Aorta (tissue), 5 donors: Measurements from ENCODE around the gene CDK5RAP2. TPM values are rescaled to one million over a fixed set of nuclear protein-coding genes. Genes with fewer than 3 reads are reported as not detected.

Experiments used
- ATAC-seq: fragments of 200-7000 bp; cut with Tn5 transposase; one replicate; pipeline ENCODE4 v1.9.1; 2022; ENCODE audit warnings: moderate library complexity; ENCODE audit not compliant: low FRiP score
- DNase-seq, 2 donors: peaks; one replicate each; pipeline ENCODE4 v3.0.0-alpha.2; 2020
- H3K27ac ChIP-seq, 2 donors: one replicate each; pipeline ENCODE4 v1.5.1; 2013; ENCODE audit warnings: low read length in 2 of 2, mild to moderate bottlenecking in 2 of 2, moderate library complexity in 2 of 2, control low read depth in 1 of 2, inconsistent platforms in 1 of 2, low read depth in 1 of 2
- H3K27me3 ChIP-seq, 2 donors: one replicate each; pipeline ENCODE4 v1.6.1; 2013; ENCODE audit warnings: control low read depth in 1 of 2, low read length in 1 of 2, mild to moderate bottlenecking in 1 of 2, moderate library complexity in 1 of 2; ENCODE audit not compliant: insufficient read depth in 2 of 2, control insufficient read depth in 1 of 2
- H3K36me3 ChIP-seq, 2 donors: one replicate each; pipeline ENCODE4 v1.6.1; 2013; ENCODE audit warnings: control low read depth in 1 of 2, low read length in 1 of 2, mild to moderate bottlenecking in 1 of 2; ENCODE audit not compliant: insufficient read depth in 2 of 2, control insufficient read depth in 1 of 2
- H3K4me1 ChIP-seq, 2 donors: one replicate each; pipeline ENCODE4 v1.6.1; 2013; ENCODE audit warnings: low read length in 2 of 2, control low read depth in 1 of 2, mild to moderate bottlenecking in 1 of 2, moderate library complexity in 1 of 2; ENCODE audit not compliant: insufficient read depth in 2 of 2, control insufficient read depth in 1 of 2
- H3K4me3 ChIP-seq, 2 donors: one replicate each; pipeline ENCODE4 v1.5.1; 2013; ENCODE audit warnings: low read length in 2 of 2, control low read depth in 1 of 2, mild to moderate bottlenecking in 1 of 2
- H3K9me3 ChIP-seq: one replicate; pipeline ENCODE4 v1.6.1; 2013; ENCODE audit warnings: mild to moderate bottlenecking, low read length; ENCODE audit not compliant: control insufficient read depth
- WGBS, 2 donors: extraction: QIAGEN DNeasy Blood & Tissue Kit; methylation state at CpG; one replicate each; pipeline ENCODE4 v1.1.7; 2013; 5-methylcytosine and 5-hydroxymethylcytosine counted together
- intact Hi-C, 2 donors: fragments of 100-400 bp; cut with DNase I; formaldehyde crosslinking; loops; one replicate each; pipeline versions ENCODE4 v1.14.2 to v1.15.0; 2022
- polyA plus RNA-seq, 2 donors: library from polyadenylated mRNA; stranded (reverse); fragments of 200-250 nt; gene quantifications; one replicate each; pipeline ENCODE4 v1.2.3, GENCODE V29; 2013
- total RNA-seq, 2 donors: library from RNA; stranded (reverse); fragmentation: NEBNext Ultra II Directional; extraction: Animal tissue kit (Norgen Biotek cat#: 25700); gene quantifications; one replicate each; pipeline ENCODE4 v1.2.1, GENCODE V29; 2021
- donor health status: healthy with polysubstance abuse.
- donor health status: Bipolar disorder and iron deficiency.
- donor health status: DM: no; HTN: no; CAD: no.
- donor health status: DM: no; HTN: no; CAD: no.
- donor health status: DM: yes; HTN: yes; CAD: no.

The CDK5RAP2 gene
- total and polyA plus RNA-seq, 4 donors: 37.1 to 106 (median 66.3) TPM

DNA sequence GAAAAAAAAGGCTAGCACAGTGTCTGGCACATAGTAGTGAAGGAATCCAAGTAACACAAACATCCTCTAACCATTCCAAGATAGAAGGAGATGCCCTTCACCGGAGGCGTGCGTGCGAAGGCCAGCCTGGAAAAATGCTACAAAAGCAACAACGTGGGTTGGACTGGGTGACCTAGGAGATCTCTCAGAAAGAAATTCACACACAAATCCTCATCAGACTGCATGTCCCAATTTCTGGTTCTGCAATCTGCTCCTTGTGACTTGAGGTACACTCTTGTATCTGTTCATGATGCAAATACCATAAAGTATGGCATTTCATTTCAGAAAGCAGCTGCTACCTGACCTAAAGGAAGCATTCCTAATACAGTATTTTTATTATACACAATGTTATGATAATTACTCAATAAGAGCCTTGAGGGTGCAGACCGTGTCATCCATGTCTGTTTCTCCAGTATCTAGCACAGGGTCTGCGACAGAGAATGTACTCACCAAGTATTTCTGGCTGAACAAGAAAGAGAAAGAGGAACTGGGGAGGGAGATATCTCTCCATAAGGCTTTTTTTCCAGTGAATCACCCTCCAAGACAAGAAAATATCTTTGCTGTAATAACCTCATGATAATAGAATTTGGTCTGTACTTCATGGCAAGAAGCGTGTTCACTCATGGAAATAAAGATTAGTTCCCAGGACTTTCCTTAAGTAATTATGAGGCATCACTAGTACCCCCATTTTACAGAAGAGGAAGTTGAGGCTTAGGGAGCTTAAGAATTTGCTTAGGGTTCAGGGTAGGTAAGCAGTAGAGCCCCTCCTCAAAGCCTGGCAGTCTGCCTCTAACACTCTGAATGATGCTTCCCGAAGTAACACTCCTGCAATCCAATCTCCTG lies 138.3 kb downstream of the CDK5RAP2 start:
- intact Hi-C loops: no loop called here
- peak overlapping the region in 1 of 2 donors; percentile 39 for H3K27ac ChIP-seq
- DNase-seq: no peak
- peaks cover 0 to 5% of the 10 kb centered on the region in 2 donors for H3K4me1 ChIP-seq
- H3K4me3 ChIP-seq: no peak overlapping the region
- H3K9me3 ChIP-seq: no peaks in the 10 kb centered on the region
- H3K27me3 ChIP-seq: no peaks in the 10 kb centered on the region
- ATAC-seq: no peak
- 18 to 40% methylated on average over 9 of the region's 9 CpGs for WGBS, 2 donors
- H3K36me3 ChIP-seq: peaks cover 2 to 4% of the 10 kb centered on the region in 2 donors

GRCh38 chr9:120440791-120441190 lies 139.2 kb downstream of the CDK5RAP2 start:
- no peak overlapping the region for H3K4me3 ChIP-seq
- 48 to 54% methylated on average over 1 of the region's 1 CpG for WGBS, 2 donors
- peaks cover 2 to 4% of the 10 kb centered on the region in 2 donors for H3K36me3 ChIP-seq
- no peaks in the 10 kb centered on the region for H3K9me3 ChIP-seq
- DNase-seq (no peak), ATAC-seq (no peak)
- peaks cover 0 to 5% of the 10 kb centered on the region in 2 donors for H3K4me1 ChIP-seq
- no peak overlapping the region for H3K27ac ChIP-seq
- H3K27me3 ChIP-seq: no peaks in the 10 kb centered on the region
- intact Hi-C loops: no loop called here

DNA sequence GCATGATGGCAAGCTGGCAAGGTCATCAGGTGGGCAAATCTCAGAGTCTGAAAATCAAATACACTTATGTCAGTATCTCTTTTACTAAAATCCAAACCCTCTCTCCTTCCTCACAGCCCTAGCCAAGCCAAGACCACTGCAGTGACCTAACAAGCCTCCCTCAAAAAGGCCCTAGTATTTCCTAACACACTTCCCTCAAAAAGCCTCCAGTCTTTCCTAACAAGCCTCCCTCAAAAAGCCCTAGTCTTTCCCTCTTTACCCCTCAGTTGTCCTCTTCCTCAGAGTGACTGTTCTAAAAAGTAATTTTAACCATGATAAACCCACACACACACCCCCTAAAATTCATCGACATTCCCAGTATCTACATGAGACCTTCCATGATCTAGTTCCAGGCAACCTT lies 140.0 kb downstream of the CDK5RAP2 start:
- intact Hi-C loops: loop anchor here in 1 of 2 donors (5.0 kb wide), 1 partner anchor 37 kb away; no protein-coding TSS in a partner anchor
- Histone ChIP-seq H3K4me3 (no peak overlapping the region), H3K4me1 (peaks cover 0 to 5% of the 10 kb centered on the region in 2 donors), H3K27ac (no peak overlapping the region), H3K9me3 (no peaks in the 10 kb centered on the region), H3K36me3 (peaks cover 2 to 3% of the 10 kb centered on the region in 2 donors), H3K27me3 (no peaks in the 10 kb centered on the region)
- ATAC-seq: no peak
- DNase-seq: no peak
- WGBS, 2 donors: 32 to 41% methylated on average over 1 of the region's 1 CpG

- no peaks in the 10 kb centered on the region for H3K27me3 ChIP-seq
- H3K36me3 ChIP-seq: peaks cover 2 to 5% of the 10 kb centered on the region in 2 donors
- H3K27ac ChIP-seq: no peak overlapping the region
- DNase-seq (no peak), ATAC-seq (no peak)
- 83 to 85% methylated on average over 9 of the region's 9 CpGs for WGBS, 2 donors
- intact Hi-C loops: loop anchor here in 1 of 2 donors (5.0 kb wide), 1 partner anchor 38 kb away; no protein-coding TSS in a partner anchor
- no peak overlapping the region for H3K4me3 ChIP-seq
- H3K4me1 ChIP-seq: peaks cover 0 to 5% of the 10 kb centered on the region in 2 donors
- H3K9me3 ChIP-seq: no peaks in the 10 kb centered on the region
Measured at GRCh38 chr9:120438836-120439546, 141.0 kb downstream of the CDK5RAP2 start.

GRCh38 chr9:120438111-120438510 lies 141.9 kb downstream of the CDK5RAP2 start:
- DNase-seq (no peak), ATAC-seq (no peak)
- Histone ChIP-seq H3K4me1 (peaks cover 0 to 5% of the 10 kb centered on the region in 2 donors), H3K27ac (no peak overlapping the region), H3K9me3 (no peaks in the 10 kb centered on the region), H3K4me3 (no peak overlapping the region), H3K27me3 (no peaks in the 10 kb centered on the region), H3K36me3 (peaks cover 2 to 5% of the 10 kb centered on the region in 2 donors)
- 43 to 46% methylated on average over 2 of the region's 2 CpGs for WGBS, 2 donors
- intact Hi-C loops: loop anchor here in 1 of 2 donors (5.0 kb wide), 1 partner anchor 39 kb away; no protein-coding TSS in a partner anchor

- peaks cover 2 to 5% of the 10 kb centered on the region in 2 donors for H3K36me3 ChIP-seq
- H3K27ac ChIP-seq: no peak overlapping the region
- no peaks in the 10 kb centered on the region for H3K27me3 ChIP-seq
- peaks cover 0 to 5% of the 10 kb centered on the region in 2 donors for H3K4me1 ChIP-seq
- WGBS, 2 donors: 70 to 72% methylated on average over 9 of the region's 9 CpGs
- no peak overlapping the region for H3K4me3 ChIP-seq
- ATAC-seq: no peak
- intact Hi-C loops: loop anchor here in 1 of 2 donors (5.0 kb wide), 1 partner anchor 40 kb away; no protein-coding TSS in a partner anchor
- peak in 1 of 2 donors; percentile 78 for DNase-seq
- no peaks in the 10 kb centered on the region for H3K9me3 ChIP-seq
Measured at GRCh38 chr9:120436983-120437475, 142.9 kb downstream of the CDK5RAP2 start.

DNA sequence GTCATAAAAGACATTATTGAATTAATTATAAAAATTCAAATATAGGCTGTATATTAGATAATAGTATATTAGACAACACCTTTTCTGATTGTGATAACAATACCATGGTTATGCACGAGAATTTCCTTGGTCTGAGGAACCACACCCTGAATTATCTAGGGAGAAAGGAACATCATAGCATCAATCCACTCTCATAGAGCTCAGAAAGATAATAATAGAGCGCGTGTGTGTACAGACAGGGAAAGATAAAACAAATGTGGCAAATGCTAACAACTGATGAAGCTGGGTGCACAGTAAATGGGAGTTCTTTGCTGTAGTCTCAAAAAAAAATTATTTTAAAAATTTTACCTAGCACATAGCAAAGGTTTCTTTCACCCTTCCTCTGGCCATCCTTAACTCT lies 143.5 kb downstream of the CDK5RAP2 start:
- WGBS, 2 donors: 85 to 87% methylated on average over 3 of the region's 3 CpGs
- Histone ChIP-seq H3K4me1 (peaks cover 0 to 5% of the 10 kb centered on the region in 2 donors), H3K9me3 (no peaks in the 10 kb centered on the region), H3K27me3 (no peaks in the 10 kb centered on the region), H3K36me3 (peaks cover 2 to 5% of the 10 kb centered on the region in 2 donors), H3K27ac (no peak overlapping the region), H3K4me3 (no peak overlapping the region)
- ATAC-seq (no peak), DNase-seq (no peak)
- intact Hi-C loops: loop anchor here in 1 of 2 donors (5.0 kb wide), 1 partner anchor 41 kb away; no protein-coding TSS in a partner anchor

DNA sequence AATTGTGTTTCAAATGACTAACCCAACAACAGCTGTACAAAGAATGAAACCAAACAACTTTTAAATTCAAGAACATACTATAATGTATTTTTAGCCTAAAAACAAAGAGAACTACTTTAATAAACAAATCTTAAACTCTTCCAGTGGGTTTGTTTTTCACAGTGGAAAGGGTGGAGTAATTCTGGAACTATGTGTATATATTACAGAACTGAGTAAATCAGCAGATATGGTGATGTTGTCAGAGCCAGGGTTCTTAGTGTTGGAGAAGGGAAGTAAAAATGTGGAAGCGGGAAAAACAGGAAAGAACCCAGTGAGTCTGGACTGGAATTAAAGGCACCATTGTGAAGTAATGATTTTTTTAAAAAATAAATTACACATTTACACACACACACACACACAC lies 144.9 kb downstream of the CDK5RAP2 start:
- Histone ChIP-seq H3K4me3 (no peak overlapping the region), H3K36me3 (peaks cover 2 to 5% of the 10 kb centered on the region in 2 donors), H3K27me3 (no peaks in the 10 kb centered on the region), H3K4me1 (no peaks in the 10 kb centered on the region), H3K27ac (no peak overlapping the region), H3K9me3 (no peaks in the 10 kb centered on the region)
- no peak for ATAC-seq
- intact Hi-C loops: loop anchor here in 1 of 2 donors (5.0 kb wide), 1 partner anchor 42 kb away; no protein-coding TSS in a partner anchor
- no peak for DNase-seq
- WGBS, 2 donors: 73 to 74% methylated on average over 1 of the region's 1 CpG
